Endodermal cell (in vitro differentiated cells): ENCODE measurements around the gene LRRC3C. TPM values are rescaled to one million over a fixed set of nuclear protein-coding genes. Genes with fewer than 3 reads are reported as not detected.

Experiments
- DNase-seq: peaks from one replicate; pipeline ENCODE4 v3.0.0-alpha.2; 2017
- H3K27ac ChIP-seq: 2 replicates; pipeline ENCODE4 v1.5.1; 2013; ENCODE audit warnings: mild to moderate bottlenecking, low read depth, low read length, moderate library complexity
- H3K27me3 ChIP-seq: 2 replicates; pipeline ENCODE4 v1.6.1; 2013; ENCODE audit warnings: mild to moderate bottlenecking, low read length, moderate library complexity; ENCODE audit not compliant: insufficient read depth, control insufficient read depth, poor library complexity, severe bottlenecking
- H3K36me3 ChIP-seq: 2 replicates; pipeline ENCODE4 v1.7.0; 2013; ENCODE audit warnings: mild to moderate bottlenecking, low read length, moderate library complexity; ENCODE audit not compliant: control insufficient read depth, insufficient read depth
- H3K4me1 ChIP-seq: one replicate; pipeline ENCODE4 v1.7.0; 2013; ENCODE audit warnings: low read length; ENCODE audit not compliant: control insufficient read depth, insufficient read depth
- H3K4me3 ChIP-seq: 2 replicates; pipeline ENCODE4 v1.5.1; 2013; ENCODE audit warnings: mild to moderate bottlenecking, low read length, moderate library complexity
- H3K9ac ChIP-seq: 2 replicates; pipeline ENCODE4 v1.6.1; 2013; ENCODE audit warnings: mild to moderate bottlenecking, low read length, moderate library complexity; ENCODE audit not compliant: poor library complexity, severe bottlenecking; ENCODE audit errors: extremely low read depth
- H3K9me3 ChIP-seq: 2 replicates; pipeline ENCODE4 v1.6.1; 2013; ENCODE audit warnings: mild to moderate bottlenecking, low read length, moderate library complexity; ENCODE audit not compliant: control insufficient read depth
- H3K27ac Mint-ChIP-seq: 2 replicates; pipeline ENCODE4 v1.8.0; 2020; ENCODE audit warnings: mixed read lengths
- H3K27me3 Mint-ChIP-seq: 2 replicates; pipeline ENCODE4 v1.8.0; 2021; ENCODE audit warnings: mild to moderate bottlenecking, mixed read lengths; ENCODE audit not compliant: insufficient read depth
- H3K36me3 Mint-ChIP-seq: 2 replicates; pipeline ENCODE4 v1.8.0; 2020; ENCODE audit warnings: low read depth, mixed read lengths
- H3K4me1 Mint-ChIP-seq: 2 replicates; pipeline ENCODE4 v1.8.0; 2020; ENCODE audit warnings: mixed read lengths
- H3K4me3 Mint-ChIP-seq: 2 replicates; pipeline ENCODE4 v1.8.0; 2020; ENCODE audit warnings: mild to moderate bottlenecking, moderate library complexity, mixed read lengths
- H3K9me3 Mint-ChIP-seq: 2 replicates; pipeline ENCODE4 v1.8.0; 2020; ENCODE audit warnings: mild to moderate bottlenecking, mixed read lengths
- WGBS, 2 experiments: methylation state at CpG; one replicate each; pipeline versions ENCODE4 v1.1.5 to v1.1.7; 2013; ENCODE audit warnings: missing lambda C conversion rate in 2 of 2, mixed read lengths in 1 of 2; ENCODE audit not compliant: insufficient coverage in 1 of 2, insufficient read length in 1 of 2; 5-methylcytosine and 5-hydroxymethylcytosine counted together
- total RNA-seq, 2 donors: library from RNA; stranded (reverse); fragmentation: NEBNext Ultra II Directional in 1 of 2; extraction: Animal tissue kit (Norgen Biotek cat#: 25700) in 1 of 2; gene quantifications; 2 replicates in 1 of 2; 3 replicates in 1 of 2; pipeline ENCODE4 v1.2.1, GENCODE V29; 2021
- TF ChIP-seq, protein P1 (sequence below): fragments of 200-600 bp; sonication (generic); conservative IDR thresholded peaks from 2 replicates; pipeline ENCODE4 v1.5.0; 2021; ENCODE audit warnings: antibody characterized with exemption, mild to moderate bottlenecking

Gene LRRC3C
- total RNA-seq, 2 donors from 2014 or later = not detected

DNA sequence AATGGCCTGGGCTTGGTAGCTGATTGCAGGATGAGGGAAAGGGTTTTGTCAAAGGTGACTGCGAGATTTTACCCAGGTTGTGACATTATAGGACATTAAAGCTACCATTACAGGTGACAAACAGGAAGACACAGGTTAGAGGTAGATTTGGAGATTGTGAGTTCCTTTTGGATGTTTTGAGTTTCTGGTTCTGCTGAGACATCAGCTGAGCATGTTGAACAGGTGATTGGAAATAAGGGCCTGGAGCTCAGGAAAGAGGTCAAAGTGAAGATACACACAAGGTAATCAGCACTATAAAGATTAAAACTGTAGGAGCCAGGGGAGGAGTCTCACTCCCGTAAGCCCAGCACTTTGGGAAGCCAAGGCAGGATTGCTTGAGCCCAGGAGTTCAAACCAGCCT is 41.2 kb downstream of the LRRC3C start:
- Mint-ChIP-seq H3K36me3 (no peaks in the 10 kb centered on the region), H3K4me3 (no peak overlapping the region), H3K9me3 (no peaks in the 10 kb centered on the region), H3K4me1 (peaks cover 6% of the 10 kb centered on the region), H3K27me3 (peaks cover 26% of the 10 kb centered on the region), H3K27ac (no peak overlapping the region)
- Histone ChIP-seq H3K4me1 (peaks cover 5% of the 10 kb centered on the region), H3K4me3 (no peak overlapping the region), H3K9me3 (no peaks in the 10 kb centered on the region), H3K9ac (no peak overlapping the region), H3K36me3 (no peaks in the 10 kb centered on the region), H3K27ac (no peak overlapping the region), H3K27me3 (peaks cover 7% of the 10 kb centered on the region)
- TF ChIP-seq, protein P1, sequence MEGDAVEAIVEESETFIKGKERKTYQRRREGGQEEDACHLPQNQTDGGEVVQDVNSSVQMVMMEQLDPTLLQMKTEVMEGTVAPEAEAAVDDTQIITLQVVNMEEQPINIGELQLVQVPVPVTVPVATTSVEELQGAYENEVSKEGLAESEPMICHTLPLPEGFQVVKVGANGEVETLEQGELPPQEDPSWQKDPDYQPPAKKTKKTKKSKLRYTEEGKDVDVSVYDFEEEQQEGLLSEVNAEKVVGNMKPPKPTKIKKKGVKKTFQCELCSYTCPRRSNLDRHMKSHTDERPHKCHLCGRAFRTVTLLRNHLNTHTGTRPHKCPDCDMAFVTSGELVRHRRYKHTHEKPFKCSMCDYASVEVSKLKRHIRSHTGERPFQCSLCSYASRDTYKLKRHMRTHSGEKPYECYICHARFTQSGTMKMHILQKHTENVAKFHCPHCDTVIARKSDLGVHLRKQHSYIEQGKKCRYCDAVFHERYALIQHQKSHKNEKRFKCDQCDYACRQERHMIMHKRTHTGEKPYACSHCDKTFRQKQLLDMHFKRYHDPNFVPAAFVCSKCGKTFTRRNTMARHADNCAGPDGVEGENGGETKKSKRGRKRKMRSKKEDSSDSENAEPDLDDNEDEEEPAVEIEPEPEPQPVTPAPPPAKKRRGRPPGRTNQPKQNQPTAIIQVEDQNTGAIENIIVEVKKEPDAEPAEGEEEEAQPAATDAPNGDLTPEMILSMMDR = no peak
- DNase-seq = no peak
- WGBS, 2 experiments = 92 to 94% methylated on average over 2 of the region's 2 CpGs

DNA sequence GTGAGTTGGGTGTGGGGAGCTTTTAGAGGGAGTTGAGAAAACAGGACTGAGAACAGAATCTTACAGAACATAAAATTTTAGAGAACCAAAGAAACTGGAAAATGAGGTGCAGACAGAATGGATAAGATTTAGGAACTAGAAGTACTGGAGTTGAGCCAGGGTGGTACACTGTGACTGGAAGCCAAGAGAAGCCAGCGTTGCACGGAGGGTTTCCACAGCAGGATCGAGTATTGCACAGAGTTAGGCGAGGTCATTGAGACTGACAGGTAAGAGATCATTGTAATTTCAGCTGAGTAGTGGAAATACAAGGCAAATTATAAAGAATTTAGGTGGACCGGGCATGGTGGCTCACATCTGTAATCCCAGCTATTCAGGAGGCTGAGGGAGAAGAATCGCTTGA is 41.8 kb downstream of the LRRC3C start:
- H3K4me1 ChIP-seq = peaks cover 5% of the 10 kb centered on the region
- no peaks in the 10 kb centered on the region for H3K9me3 ChIP-seq
- H3K9ac ChIP-seq = no peak overlapping the region
- no peak overlapping the region for H3K4me3 ChIP-seq
- no peaks in the 10 kb centered on the region for H3K36me3 ChIP-seq
- peaks cover 6% of the 10 kb centered on the region for H3K4me1 Mint-ChIP-seq
- no peak overlapping the region for H3K4me3 Mint-ChIP-seq
- DNase-seq = no peak
- peaks cover 32% of the 10 kb centered on the region for H3K27me3 Mint-ChIP-seq
- WGBS, 2 experiments = 88 to 92% methylated on average over 6 of the region's 6 CpGs
- TF ChIP-seq, protein P1 = no peak
- H3K9me3 Mint-ChIP-seq = no peaks in the 10 kb centered on the region
- no peaks in the 10 kb centered on the region for H3K36me3 Mint-ChIP-seq
- H3K27ac Mint-ChIP-seq = no peak overlapping the region
- peaks cover 7% of the 10 kb centered on the region for H3K27me3 ChIP-seq
- H3K27ac ChIP-seq = no peak overlapping the region

DNA sequence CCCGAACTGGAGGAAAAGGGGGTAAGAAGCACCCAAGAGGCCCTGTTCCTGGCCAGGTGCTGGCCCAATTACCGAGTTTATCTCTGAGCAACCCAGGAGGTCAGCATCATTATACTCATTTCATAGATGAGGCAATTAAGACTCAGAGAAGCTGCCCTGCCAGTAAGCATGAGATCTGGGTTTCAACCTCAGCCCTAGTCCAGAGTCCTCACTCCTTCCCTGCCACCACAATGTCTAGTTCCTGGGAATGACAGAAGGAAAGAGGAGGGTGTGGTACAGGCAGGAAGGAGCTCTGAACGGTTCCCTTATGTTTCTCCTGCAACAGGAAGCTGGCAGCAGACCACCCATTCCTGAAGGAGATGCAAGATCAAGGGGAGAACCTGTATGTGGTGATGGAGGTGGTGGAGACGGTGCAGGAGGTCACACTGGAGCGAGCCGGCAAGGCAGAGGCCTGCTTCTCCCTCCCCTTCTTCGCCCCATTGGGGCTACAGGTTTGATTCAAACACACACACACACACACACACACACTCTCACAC is 42.7 kb downstream of the LRRC3C start:
- Mint-ChIP-seq H3K4me3 (no peak overlapping the region), H3K27ac (no peak overlapping the region), H3K4me1 (peaks cover 6% of the 10 kb centered on the region), H3K9me3 (no peaks in the 10 kb centered on the region), H3K27me3 (peaks cover 32% of the 10 kb centered on the region), H3K36me3 (no peaks in the 10 kb centered on the region)
- H3K4me1 ChIP-seq = peaks cover 5% of the 10 kb centered on the region
- H3K36me3 ChIP-seq = no peaks in the 10 kb centered on the region
- H3K9me3 ChIP-seq = no peaks in the 10 kb centered on the region
- no peak for DNase-seq
- H3K27me3 ChIP-seq = peaks cover 7% of the 10 kb centered on the region
- no peak overlapping the region for H3K4me3 ChIP-seq
- H3K9ac ChIP-seq = no peak overlapping the region
- WGBS, 2 experiments = 58 to 89% methylated on average over 2 to 7 of the region's 7 CpGs
- TF ChIP-seq, protein P1 = no peak
- no peak overlapping the region for H3K27ac ChIP-seq
